Fibroblast of skin of scalp (primary cell): ENCODE measurements around the gene BRI3.

Experiments
- DNase-seq: peaks from one replicate; pipeline ENCODE4 v3.0.0-alpha.2; 2013

Gene BRI3

GRCh38 chr7:98252425-98253054 is 28.9 kb upstream of the BRI3 start:
- DNase-seq: no peak

DNA sequence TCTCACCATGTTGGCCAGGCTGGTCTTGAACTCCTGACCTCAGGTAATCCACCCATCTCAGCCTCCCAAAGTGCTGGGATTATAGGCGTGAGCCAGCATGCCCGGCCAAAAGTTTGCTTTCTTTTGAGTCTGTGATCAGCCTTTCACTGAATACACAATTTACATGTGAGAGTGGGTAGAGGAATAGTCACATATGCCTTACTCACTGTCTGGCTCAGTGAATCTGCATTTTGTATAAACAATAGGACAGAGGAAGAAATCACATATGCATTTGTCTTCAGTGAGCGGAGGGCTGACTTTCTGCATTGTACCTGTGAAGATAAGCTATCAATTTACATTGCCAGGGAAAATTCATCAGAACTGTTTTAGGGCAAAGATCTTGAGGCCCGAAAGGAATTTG is 27.0 kb upstream of the BRI3 start:
- DNase-seq: no peak

- no peak for DNase-seq
Observed at GRCh38 chr7:98254951-98255610, 26.4 kb upstream of the BRI3 start.

DNA sequence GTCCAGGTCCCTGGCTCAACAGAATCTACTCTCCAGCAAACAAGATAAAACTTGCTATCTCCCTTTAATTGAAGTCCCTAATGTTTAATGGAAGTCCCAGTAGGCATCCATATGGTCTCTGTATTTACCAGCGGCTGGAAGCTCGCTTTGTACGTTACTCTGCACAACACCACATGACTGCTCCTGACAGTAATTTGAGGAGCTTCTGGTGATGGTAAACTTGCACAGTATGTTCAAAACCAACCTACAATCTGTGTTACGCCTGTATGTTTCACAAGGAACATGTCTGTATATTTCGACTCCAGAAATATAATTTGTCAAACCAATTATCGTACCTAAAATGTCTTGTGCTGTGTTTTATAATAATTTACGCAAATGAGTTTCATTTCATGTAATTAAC is 25.1 kb upstream of the BRI3 start:
- no peak for DNase-seq

GRCh38 chr7:98257701-98258100 is 23.8 kb upstream of the BRI3 start:
- DNase-seq: no peak

DNA sequence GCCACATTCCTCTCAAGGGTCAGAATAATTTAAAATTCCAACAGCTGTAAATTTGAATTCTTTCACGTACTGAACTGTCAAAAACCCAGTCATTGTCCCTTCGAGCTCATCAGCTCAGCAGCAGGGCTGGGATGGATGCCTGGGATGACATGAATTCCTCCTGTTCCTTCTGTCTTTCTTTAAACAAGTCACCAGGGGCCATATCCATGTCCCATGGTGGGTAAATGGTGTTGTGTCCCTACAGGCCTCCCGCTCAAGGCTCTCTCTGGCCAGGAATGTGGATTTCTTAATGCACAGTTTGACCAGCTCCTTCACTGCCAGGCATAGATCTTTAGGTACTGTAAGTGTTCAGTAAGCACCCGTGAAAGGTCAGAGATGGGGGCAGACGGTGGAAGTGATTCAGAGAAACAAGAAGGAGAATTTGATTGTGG is 15.6 kb upstream of the BRI3 start:
- peak; percentile 90 for DNase-seq

- DNase-seq: peak; percentile 33
Observed at GRCh38 chr7:98266840-98267239, 14.6 kb upstream of the BRI3 start.

GRCh38 chr7:98267303-98267702 is 14.2 kb upstream of the BRI3 start:
- no peak for DNase-seq

- no peak for DNase-seq
Observed at GRCh38 chr7:98276241-98276761, 5.2 kb upstream of the BRI3 start.

DNA sequence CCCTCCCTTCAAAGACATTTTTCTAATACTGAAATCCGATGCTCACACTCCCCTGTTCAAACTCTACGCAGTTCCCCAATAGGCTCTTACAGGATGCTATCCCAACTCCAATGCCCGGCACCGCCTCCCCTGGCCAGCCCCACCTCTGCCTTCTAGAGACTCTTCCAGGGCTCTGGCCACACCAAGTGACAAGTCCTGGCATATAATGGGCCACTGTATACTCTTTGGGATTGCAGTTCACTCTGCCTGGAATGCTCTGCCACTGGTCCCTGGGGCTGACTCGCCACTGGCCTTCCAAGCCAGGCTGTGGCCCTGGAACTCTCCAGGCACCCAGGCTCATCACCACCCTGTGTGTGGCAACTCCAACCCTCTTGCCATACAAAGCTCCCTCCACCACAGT is 3.1 kb upstream of the BRI3 start:
- DNase-seq: no peak

- DNase-seq: no peak
Observed at GRCh38 chr7:98278936-98279335, 2.5 kb upstream of the BRI3 start.

- DNase-seq: no peak
Observed at GRCh38 chr7:98280296-98280695, 1.2 kb upstream of the BRI3 start.

- no peak for DNase-seq
Observed at GRCh38 chr7:98281757-98282606, 496 bp downstream of the BRI3 start.

GRCh38 chr7:98282703-98283102 is 1.2 kb downstream of the BRI3 start:
- DNase-seq: no peak

DNA sequence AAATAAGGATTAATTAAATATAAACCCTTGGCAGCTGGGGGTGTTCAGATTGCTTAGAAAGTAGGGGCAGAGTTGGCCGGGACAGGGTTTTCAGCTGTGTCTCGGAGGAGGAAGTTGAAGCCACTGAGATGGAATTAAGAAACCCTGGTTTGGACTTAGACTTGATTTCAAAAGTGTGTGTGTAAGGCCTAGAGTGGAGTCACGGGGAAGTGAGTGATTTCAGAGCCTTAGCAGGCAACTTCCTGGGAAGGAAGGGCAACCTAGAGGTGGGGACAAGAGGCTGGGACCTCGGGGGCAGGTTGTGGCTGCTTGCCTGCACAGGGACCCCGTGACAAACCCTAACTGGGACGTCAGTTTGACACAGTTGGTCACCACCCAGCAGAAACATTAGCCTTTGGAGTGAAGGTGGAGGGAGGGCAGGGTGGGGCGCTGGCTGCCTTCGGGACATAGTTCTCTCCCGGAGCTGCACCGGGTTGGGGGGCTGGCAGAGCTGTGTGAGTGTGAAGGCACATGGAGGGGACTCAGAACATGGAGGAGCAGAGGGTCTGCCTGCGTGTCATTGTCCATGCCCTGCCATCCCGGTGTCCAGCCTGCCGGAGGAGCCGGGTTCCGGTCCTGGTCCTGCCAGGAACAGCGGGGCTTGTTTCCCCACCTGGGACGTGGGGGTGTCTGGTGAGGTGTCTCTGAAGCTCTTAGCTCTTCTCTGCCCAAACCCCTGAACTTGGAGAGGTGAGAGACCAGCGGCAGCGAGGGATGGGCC is 1.8 kb downstream of the BRI3 start:
- peak; percentile 20 for DNase-seq

DNA sequence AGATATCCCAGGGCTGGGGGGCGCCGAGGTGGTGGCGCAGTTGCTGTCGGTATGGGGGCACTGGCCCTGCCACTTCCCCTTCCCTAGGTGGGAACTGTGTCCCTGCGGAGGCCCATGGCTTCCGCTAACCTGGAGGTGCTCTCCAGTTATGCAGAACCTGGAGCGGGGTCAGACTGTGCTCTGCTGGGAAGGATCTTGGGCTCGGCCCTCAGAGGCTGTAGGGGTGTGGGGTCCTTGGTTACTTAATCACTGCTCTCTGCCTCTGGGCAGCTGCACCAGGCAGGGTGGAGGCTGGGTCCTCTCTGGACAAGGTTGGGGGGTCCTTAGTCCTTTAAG is 2.4 kb downstream of the BRI3 start:
- no peak for DNase-seq

- peak; percentile 77 for DNase-seq
Observed at GRCh38 chr7:98284335-98285036, 3.0 kb downstream of the BRI3 start.

- no peak for DNase-seq
Observed at GRCh38 chr7:98285157-98286092, 3.9 kb downstream of the BRI3 start.

- DNase-seq: peak; percentile 54
Observed at GRCh38 chr7:98286093-98286539, 4.6 kb downstream of the BRI3 start.

DNA sequence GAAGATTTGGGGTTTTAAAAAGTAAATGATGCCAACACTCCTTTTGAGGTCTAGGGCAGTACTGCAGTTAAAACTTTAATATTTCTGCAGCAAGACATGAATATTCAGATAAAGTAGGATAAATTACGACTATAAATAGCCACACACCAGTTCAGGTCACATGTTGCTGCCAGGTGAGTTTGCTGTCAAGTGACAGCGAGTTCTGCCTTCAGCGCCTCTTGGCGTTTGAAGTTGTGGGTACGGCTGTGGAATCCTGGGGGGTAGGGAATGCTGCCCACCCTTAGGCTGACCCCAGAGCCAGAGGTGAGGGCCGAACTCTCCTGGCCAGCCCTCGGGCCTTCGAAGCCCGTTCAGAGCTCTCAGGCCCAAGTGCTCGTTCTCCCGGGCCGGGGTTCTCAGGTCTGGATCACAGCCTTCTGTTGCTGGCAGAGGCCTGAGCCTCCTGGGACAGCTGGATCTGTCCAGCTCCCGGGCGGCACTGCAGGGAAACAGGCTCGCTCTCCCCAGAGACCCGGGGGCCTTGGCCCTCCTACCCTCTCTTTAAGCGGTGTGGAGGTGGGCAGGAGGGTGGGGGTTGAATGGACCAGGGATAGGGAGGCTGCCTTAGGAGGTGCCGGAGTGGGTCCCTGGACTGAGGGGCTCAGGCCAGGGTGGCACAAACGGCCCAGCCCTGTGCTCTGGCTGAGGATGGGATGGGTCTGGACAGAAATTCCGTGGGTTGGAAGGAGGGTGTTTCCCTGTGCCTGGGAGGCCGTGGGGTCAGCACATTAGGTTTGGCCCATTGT is 5.4 kb downstream of the BRI3 start:
- DNase-seq: no peak
